Right atrium auricular region (tissue), 2 donors: Measurements from ENCODE around the gene EML3. TPM values are rescaled to one million over a fixed set of nuclear protein-coding genes. Genes with fewer than 3 reads are reported as not detected.

Source experiments
- DNase-seq: peaks from one replicate; pipeline ENCODE4 v3.0.0-alpha.2; 2019; ENCODE audit warnings: low spot score
- H3K27ac ChIP-seq, 2 donors: fragments of 200-600 bp; sonication (generic); 1 replicate in 1 of 2; 2 replicates in 1 of 2; pipeline ENCODE4 v1.5.1; 2016 to 2019
- H3K27me3 ChIP-seq, 2 donors: fragments of 200-600 bp; sonication (generic); one replicate each; pipeline versions ENCODE4 v1.5.1 to v1.6.0; 2017 to 2019
- H3K36me3 ChIP-seq: fragments of 200-600 bp; sonication (generic); one replicate; pipeline ENCODE4 v1.5.1; 2016
- H3K4me1 ChIP-seq, 2 donors: fragments of 200-600 bp; sonication (generic); one replicate each; pipeline versions ENCODE4 v1.5.1 to v1.6.0; 2017 to 2019
- H3K4me3 ChIP-seq, 2 donors: fragments of 200-600 bp; sonication (generic); 1 replicate in 1 of 2; 2 replicates in 1 of 2; pipeline ENCODE4 v1.5.1; 2017 to 2019; ENCODE audit warnings: mild to moderate bottlenecking in 1 of 2, moderate library complexity in 1 of 2
- H3K9me3 ChIP-seq, 2 donors: fragments of 200-600 bp; sonication (generic); one replicate each; pipeline ENCODE4 v1.5.1; 2019
- total RNA-seq, 2 donors: library from RNA; depleted of rRNA; stranded (reverse); fragments of >200 nt; gene quantifications; one replicate each; pipeline ENCODE4 v1.1.0, GENCODE V29; 2016
- TF ChIP-seq, protein P1 (sequence below), 2 donors: fragments of 200-600 bp; sonication (generic); IDR thresholded peaks; one replicate each; pipeline ENCODE4 v1.5.1; 2019; ENCODE audit warnings: antibody characterized with exemption in 2 of 2

The EML3 gene
- total RNA-seq, 2 donors from 2014 or later, result 15.8 to 21.3 TPM

DNA sequence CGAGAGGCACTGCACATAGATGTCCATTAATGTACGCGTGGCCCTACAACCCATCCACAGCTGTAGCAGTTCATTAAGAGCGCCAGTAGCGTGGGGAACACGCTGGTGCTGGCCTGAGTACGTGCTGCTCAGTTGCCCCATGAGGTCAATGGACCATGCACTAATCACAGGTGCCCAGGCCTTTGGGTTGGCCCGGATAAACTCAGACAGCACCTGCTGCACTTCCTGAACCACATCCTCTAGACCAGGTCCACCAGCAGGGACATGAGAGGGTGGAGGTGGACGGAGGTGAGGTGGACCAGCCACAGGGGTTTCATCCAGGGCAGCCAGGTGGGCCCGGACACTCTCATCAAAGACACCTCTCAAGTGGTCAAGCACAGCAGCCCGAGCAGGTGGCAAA, 36.9 kb upstream of the EML3 start:
- no peak for DNase-seq

DNA sequence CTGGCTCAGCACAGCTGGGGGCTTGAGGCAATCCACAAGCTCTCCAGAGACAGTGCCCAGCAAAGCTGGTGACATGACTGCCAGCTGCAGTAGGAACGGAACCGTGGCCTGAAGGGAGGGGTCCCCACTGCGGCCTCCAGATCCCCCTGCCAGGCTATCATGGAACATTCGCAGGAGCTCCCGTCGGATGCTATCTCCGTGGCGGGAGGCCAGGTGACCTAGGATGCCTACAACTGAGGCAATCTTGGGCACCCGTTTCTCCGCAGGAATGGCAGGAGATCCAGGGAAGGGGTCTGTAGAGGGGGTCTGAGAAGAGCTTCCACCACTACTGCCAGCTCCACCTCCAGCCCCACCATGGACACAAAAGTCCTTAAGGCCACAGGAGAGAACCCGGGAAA, 36.4 kb upstream of the EML3 start:
- H3K27ac ChIP-seq, result no peak overlapping the region
- no peak for DNase-seq
- peaks cover 20% of the 10 kb centered on the region for H3K36me3 ChIP-seq
- H3K27me3 ChIP-seq, result no peaks in the 10 kb centered on the region
- H3K4me1 ChIP-seq, result peaks cover 0 to 42% of the 10 kb centered on the region in 2 donors
- no peak overlapping the region for H3K4me3 ChIP-seq
- no peaks in the 10 kb centered on the region for H3K9me3 ChIP-seq
- TF ChIP-seq, protein P1, sequence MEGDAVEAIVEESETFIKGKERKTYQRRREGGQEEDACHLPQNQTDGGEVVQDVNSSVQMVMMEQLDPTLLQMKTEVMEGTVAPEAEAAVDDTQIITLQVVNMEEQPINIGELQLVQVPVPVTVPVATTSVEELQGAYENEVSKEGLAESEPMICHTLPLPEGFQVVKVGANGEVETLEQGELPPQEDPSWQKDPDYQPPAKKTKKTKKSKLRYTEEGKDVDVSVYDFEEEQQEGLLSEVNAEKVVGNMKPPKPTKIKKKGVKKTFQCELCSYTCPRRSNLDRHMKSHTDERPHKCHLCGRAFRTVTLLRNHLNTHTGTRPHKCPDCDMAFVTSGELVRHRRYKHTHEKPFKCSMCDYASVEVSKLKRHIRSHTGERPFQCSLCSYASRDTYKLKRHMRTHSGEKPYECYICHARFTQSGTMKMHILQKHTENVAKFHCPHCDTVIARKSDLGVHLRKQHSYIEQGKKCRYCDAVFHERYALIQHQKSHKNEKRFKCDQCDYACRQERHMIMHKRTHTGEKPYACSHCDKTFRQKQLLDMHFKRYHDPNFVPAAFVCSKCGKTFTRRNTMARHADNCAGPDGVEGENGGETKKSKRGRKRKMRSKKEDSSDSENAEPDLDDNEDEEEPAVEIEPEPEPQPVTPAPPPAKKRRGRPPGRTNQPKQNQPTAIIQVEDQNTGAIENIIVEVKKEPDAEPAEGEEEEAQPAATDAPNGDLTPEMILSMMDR (IDR thresholded peaks at IDR 0.05), result no peak

More for the DNA sequence above, 36.9 kb upstream of the EML3 start:
- H3K27me3 ChIP-seq, result no peaks in the 10 kb centered on the region
- TF ChIP-seq, protein P1 (IDR thresholded peaks at IDR 0.05), result no peak
- no peaks in the 10 kb centered on the region for H3K9me3 ChIP-seq
- peaks cover 20% of the 10 kb centered on the region for H3K36me3 ChIP-seq
- H3K27ac ChIP-seq, result no peak overlapping the region
- H3K4me3 ChIP-seq, result no peak overlapping the region
- H3K4me1 ChIP-seq, result peaks cover 0 to 37% of the 10 kb centered on the region in 2 donors

DNA sequence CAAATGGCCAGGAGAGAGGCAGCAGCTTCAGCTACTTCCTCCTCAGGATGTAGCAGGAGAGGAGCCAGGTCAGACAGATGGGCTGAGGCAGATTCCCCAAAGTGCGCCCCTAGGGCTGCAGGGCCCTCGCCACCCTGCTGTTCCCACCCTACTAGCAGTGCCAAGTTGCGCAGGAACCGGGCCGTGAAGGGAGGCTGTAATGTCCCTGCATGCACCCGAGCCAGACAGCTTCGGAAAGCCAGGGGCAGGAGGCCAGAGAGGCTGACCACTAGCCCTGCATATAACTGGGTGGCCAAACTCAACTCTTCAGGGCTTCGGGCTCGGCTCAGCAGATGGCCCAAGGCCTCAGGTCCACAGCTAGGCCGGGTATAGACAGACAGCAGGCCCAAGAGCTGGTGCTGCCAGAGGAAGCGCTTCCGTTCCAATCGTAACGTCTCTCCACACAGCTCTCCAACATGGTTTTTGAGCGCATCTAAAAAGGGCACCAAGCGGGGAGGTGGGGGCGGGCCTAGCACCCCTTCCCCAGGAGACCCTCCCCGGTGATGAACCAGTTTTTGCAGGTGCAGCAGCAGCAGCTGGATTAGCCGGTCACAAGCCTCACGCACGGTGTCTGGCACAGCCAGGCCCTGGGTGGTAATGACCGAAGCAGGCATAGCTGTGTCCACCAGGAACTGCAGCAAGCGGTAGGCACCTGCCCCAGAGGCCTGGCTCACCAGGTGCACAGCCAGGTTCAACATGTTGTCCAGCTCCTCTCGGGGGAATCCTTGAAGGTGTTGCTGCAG, 35.8 kb upstream of the EML3 start:
- Histone ChIP-seq H3K4me1 (peaks cover 0 to 42% of the 10 kb centered on the region in 2 donors), H3K9me3 (no peaks in the 10 kb centered on the region), H3K27me3 (no peaks in the 10 kb centered on the region), H3K4me3 (no peak overlapping the region), H3K27ac (no peak overlapping the region), H3K36me3 (peaks cover 20% of the 10 kb centered on the region)
- TF ChIP-seq, protein P1 (IDR thresholded peaks at IDR 0.05), result no peak
- no peak for DNase-seq

DNA sequence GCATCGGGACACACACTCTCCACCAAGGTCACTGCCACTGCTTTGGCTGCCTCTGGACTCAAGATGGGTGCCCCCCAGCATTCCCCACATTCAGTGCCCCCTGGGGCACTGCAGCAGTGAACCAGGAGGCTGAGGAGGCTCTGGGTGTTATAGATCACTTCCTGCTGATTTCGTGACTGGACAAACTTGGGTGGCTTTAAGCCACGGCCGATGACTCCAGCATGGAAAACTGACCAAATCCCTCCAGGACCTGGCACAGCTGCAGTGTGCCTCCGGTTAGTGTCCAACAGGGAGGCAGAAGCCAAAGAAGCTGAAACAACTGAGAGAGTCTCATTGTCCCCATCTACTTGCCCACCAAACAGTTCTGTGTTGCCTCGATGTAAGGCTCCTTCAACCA, 35.0 kb upstream of the EML3 start:
- TF ChIP-seq, protein P1 (IDR thresholded peaks at IDR 0.05), result no peak
- Histone ChIP-seq H3K27ac (no peak overlapping the region), H3K4me3 (no peak overlapping the region), H3K27me3 (no peaks in the 10 kb centered on the region), H3K4me1 (peaks cover 0 to 41% of the 10 kb centered on the region in 2 donors), H3K9me3 (no peaks in the 10 kb centered on the region), H3K36me3 (peaks cover 27% of the 10 kb centered on the region)
- no peak for DNase-seq

DNA sequence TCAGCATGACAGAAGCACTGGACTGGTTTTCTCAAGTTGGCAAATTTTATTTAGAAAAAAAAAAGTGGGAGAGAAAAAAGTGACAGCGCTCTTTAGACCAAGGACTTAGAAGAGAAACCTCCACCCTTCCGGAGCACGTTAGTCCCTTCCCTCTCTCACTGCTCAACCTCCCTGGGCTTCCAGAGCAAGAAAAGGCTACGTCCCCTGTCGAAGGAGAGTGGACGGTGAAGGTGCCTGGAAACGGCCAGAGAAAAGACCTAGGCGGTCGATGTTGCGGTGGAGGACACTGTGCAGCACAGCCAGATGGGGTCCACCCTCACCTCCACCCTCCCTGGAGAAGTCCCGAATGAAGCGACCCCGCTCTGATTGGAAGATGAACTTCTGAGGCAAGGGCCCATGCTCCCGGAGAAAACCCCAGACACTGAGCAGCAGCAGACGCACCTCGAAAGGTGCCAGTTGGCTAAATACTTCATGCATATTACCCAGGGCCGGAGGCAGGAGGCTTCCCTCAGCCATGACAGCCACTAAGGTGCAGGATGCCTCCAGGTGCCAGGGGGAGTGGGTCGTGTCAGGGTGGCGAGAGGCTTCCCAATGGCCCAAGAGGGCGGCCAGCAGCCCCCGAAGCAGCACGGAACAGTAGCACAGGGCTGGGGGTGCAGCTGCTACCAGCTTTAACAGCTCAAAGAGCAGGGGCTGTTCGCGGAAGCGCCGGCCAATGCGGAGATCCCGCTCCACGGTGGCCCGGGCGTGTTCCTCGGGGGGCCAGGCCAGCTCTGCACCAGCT, 34.4 kb upstream of the EML3 start:
- Histone ChIP-seq H3K36me3 (peaks cover 30% of the 10 kb centered on the region), H3K27me3 (no peaks in the 10 kb centered on the region), H3K4me3 (peak overlapping the region in 1 of 2 donors; percentile 78), H3K9me3 (no peaks in the 10 kb centered on the region), H3K27ac (no peak overlapping the region), H3K4me1 (peaks cover 0 to 36% of the 10 kb centered on the region in 2 donors)
- DNase-seq, result no peak
- TF ChIP-seq, protein P1 (IDR thresholded peaks at IDR 0.05), result no peak
